Subcutaneous adipose tissue (tissue), 4 donors: ENCODE measurements around the gene HDAC10. TPM values are rescaled to one million over a fixed set of nuclear protein-coding genes. Genes with fewer than 3 reads are reported as not detected.

Experiments used
- CTCF ChIP-seq: fragments of 450-650 bp; IDR thresholded peaks from one replicate; pipeline ENCODE4 v1.5.1; 2016; ENCODE audit warnings: low read depth, mild to moderate bottlenecking, control low read depth, antibody characterized with exemption, moderate library complexity
- total RNA-seq, 4 donors: library from RNA; depleted of rRNA; stranded (reverse); fragments of >200 nt; gene quantifications; one replicate each; pipeline ENCODE4 v1.1.0, GENCODE V29; 2016

The HDAC10 gene
- total RNA-seq, 4 donors from 2014 or later = 10.4 to 55.0 (median 22.7) TPM

DNA sequence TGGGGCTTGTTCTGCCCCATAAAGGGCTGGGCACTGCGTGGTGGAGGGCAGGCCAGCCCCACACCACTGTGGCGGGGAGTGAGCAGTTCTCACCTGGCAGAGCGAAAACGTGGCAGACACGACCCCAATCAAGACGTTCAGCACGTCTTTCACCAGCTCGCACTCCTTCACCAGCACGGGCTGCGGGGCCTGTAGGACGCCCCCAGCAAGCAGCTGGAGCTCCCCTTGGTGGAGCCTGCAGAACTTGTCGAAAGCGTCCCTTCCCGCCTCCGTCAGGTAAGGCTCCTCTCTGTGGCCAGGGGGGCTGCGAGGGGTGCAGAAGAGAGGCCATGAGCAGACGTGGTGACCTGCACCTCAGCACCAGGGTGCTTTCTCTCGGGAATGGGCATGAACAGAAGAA is 17.8 kb downstream of the HDAC10 start:
- no peak for TF ChIP-seq CTCF

GRCh38 chr22:50232481-50233151 is 18.4 kb downstream of the HDAC10 start:
- no peak for TF ChIP-seq CTCF

GRCh38 chr22:50229370-50229769 is 21.7 kb downstream of the HDAC10 start:
- TF ChIP-seq CTCF = no peak

DNA sequence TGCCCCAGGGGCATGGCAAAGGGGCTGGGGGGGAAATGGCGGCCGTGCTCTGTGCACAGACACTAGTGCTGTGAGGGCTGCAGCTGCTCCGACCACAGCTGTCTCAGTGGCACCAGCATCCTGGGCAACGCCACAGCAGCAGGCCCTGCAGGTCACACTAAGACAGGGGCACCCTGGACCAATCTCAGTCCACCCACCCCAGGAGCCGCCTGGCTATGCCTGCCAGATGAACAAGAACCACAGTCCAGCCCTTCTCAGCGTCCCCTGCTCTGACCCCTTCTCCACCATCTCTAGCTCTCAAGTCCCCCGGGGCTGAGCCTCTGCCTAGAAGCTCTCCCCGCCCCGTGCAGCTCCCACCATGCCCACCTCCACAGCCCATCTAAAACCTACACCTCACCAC is 22.7 kb downstream of the HDAC10 start:
- TF ChIP-seq CTCF = no peak

DNA sequence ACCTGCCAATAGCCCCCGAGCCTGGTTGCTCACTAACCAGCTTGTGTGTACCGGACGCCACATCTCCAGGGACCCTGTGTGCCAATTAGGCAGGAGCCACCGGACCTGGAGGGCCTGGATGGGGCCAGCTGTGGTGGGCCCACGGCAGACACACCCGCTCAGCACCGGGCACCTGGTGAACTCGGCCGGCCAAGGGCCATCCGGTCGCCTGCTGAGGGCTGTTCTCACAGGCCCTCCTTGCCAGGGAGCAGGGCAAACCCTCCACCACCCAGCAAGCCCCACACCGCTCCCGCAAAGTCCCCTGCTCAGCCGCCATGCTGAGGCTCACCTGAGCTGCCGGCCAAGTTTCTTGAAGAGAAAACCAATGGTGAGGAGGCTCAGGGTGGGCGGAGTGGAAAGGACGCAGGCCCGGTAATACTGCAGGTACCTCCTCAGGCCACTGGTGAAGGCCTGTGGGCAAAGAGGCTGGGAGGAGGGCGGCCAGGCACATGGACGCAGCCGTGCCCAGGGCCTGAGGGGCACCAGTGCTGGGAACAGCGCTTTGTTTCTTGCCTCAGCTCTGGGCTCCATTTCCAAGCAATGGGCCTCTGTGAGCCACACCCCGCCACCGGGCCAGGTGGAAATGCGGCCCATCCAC is 23.4 kb downstream of the HDAC10 start:
- TF ChIP-seq CTCF = no peak

DNA sequence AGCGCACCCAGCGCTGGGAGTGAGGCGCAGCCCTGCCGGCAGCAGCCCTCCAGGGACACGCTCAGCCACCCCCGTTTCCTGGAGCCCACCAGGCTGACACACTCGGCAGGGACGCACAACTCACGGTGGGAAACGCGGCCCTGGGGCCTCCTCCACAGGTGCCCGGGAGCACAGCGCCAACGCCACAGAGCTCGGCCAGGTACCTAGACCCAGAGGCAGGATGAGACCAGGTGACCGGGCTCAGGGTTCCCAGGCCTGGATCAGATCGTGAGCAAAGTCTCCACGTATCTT is 24.2 kb downstream of the HDAC10 start:
- no peak for TF ChIP-seq CTCF

DNA sequence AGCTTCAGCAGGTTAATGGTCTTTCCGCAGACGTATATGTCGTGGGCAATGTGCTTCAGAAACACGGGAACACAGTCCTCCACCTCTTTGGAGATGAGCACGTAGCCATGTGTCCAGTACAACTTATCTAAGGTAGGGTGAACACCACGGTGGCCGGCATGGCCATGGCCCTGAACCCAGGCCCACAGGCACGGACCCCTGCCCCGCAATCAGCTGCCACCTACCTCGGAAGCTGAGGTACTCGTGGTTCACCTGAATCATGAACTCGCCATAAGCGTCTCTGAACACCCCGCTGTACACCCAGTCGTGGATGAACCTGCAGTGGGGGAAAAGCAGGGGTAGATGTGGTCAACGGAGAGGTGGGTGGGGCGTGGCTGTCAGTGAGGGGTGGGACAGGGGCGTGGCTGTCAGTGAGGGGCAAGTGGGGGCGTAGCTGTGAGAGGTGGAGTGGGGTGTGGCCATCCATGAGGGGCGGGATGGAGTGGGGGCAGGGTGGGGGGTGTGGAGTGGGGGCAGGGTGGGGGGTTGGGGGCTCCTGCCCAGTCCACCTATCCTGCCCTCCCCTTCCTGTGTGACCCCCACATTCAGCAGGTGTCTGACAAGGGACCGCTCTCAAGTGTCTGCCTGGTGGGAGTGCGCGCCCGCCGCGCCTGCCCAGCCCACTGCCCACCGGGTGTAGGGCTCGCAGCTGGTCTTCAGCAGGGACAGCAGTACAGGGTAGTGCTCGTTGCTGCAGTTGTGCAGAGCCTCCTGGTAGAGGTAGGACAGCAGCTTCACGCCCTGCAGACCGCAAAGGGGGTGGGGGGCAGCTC is 24.8 kb downstream of the HDAC10 start:
- TF ChIP-seq CTCF = no peak
